CD14-positive monocyte (primary cell): ENCODE measurements around the gene ZMYND10. TPM values are rescaled to one million over a fixed set of nuclear protein-coding genes. Genes with fewer than 3 reads are reported as not detected.

Source experiments
- DNase-seq, 3 donors: peaks; one replicate each; pipeline ENCODE4 v3.0.0-alpha.2; 2011 to 2022
- H2AFZ ChIP-seq: 2 replicates; pipeline ENCODE4 v1.6.0; 2012; ENCODE audit warnings: mild to moderate bottlenecking, low read depth, low read length, inconsistent platforms; ENCODE audit not compliant: insufficient read depth, poor library complexity, severe bottlenecking
- H3K27ac ChIP-seq, 2 donors: 1 replicate in 1 of 2; 2 replicates in 1 of 2; pipeline ENCODE4 v1.5.1; 2012 to 2013; ENCODE audit warnings: low read length in 2 of 2, control low read depth in 1 of 2, inconsistent platforms in 1 of 2, low read depth in 1 of 2, mild to moderate bottlenecking in 1 of 2
- H3K27me3 ChIP-seq, 2 donors: one replicate each; pipeline versions ENCODE4 v1.6.0 to v1.6.1; 2011 to 2013; ENCODE audit warnings: low read length in 2 of 2; ENCODE audit not compliant: control insufficient read depth in 2 of 2, insufficient read depth in 2 of 2
- H3K36me3 ChIP-seq, 2 donors: replicated peaks in 1 of 2; 1 replicate in 1 of 2; 2 replicates in 1 of 2; pipeline versions ENCODE4 v1.5.1 to v1.6.1; 2012 to 2013; ENCODE audit warnings: low read length in 2 of 2, control low read depth in 1 of 2, inconsistent platforms in 1 of 2, mild to moderate bottlenecking in 1 of 2; ENCODE audit not compliant: insufficient read depth in 2 of 2, control insufficient read depth in 1 of 2
- H3K4me1 ChIP-seq, 2 donors: 1 replicate in 1 of 2; 2 replicates in 1 of 2; pipeline versions ENCODE4 v1.5.1 to v1.6.1; 2012 to 2013; ENCODE audit warnings: low read length in 2 of 2, control low read depth in 1 of 2, inconsistent platforms in 1 of 2, mild to moderate bottlenecking in 1 of 2, moderate library complexity in 1 of 2; ENCODE audit not compliant: insufficient read depth in 2 of 2, control insufficient read depth in 1 of 2
- H3K4me2 ChIP-seq: replicated peaks from 2 replicates; pipeline ENCODE3; 2012; ENCODE audit warnings: low read length, moderate library complexity, mild to moderate bottlenecking; ENCODE audit not compliant: poor library complexity, severe bottlenecking; ENCODE audit errors: extremely low read depth
- H3K4me3 ChIP-seq, 3 experiments: fragments of 200-600 bp in 1 of 3; sonication (generic) in 1 of 3; replicated peaks in 1 of 3; 1 replicate in 2 of 3; 2 replicates in 1 of 3; pipeline ENCODE4 v1.5.1; 2011 to 2013; ENCODE audit warnings: low read length in 3 of 3, mild to moderate bottlenecking in 3 of 3, control low read depth in 2 of 3, low read depth in 2 of 3, inconsistent platforms in 1 of 3, moderate library complexity in 1 of 3
- H3K79me2 ChIP-seq: 2 replicates; pipeline ENCODE4 v1.6.0; 2012; ENCODE audit warnings: mild to moderate bottlenecking, control low read depth, inconsistent platforms, low read length, moderate library complexity; ENCODE audit not compliant: insufficient read depth
- H3K9ac ChIP-seq: 2 replicates; pipeline ENCODE4 v1.6.0; 2017; ENCODE audit warnings: low read length, mild to moderate bottlenecking; ENCODE audit not compliant: insufficient read depth, poor library complexity, severe bottlenecking
- H3K9me3 ChIP-seq, 2 donors: replicated peaks in 1 of 2; 1 replicate in 1 of 2; 2 replicates in 1 of 2; pipeline versions ENCODE4 v1.5.1 to v1.6.1; 2012 to 2013; ENCODE audit warnings: low read length in 2 of 2, control low read depth in 1 of 2; ENCODE audit not compliant: control insufficient read depth in 1 of 2, insufficient read depth in 1 of 2
- H4K20me1 ChIP-seq: 2 replicates; pipeline ENCODE4 v1.6.0; 2012; ENCODE audit warnings: mild to moderate bottlenecking, low read length, control low read depth, moderate library complexity; ENCODE audit not compliant: insufficient read depth
- H3K27ac Mint-ChIP-seq, 7 donors: one replicate each; pipeline ENCODE4 v1.8.0; 2020; ENCODE audit warnings: mild to moderate bottlenecking in 7 of 7, mixed read lengths in 7 of 7, moderate library complexity in 6 of 7, inconsistent platforms in 2 of 7
- H3K27me3 Mint-ChIP-seq, 3 donors: one replicate each; pipeline ENCODE4 v1.8.0; 2021 to 2022; ENCODE audit warnings: low read depth in 3 of 3, mild to moderate bottlenecking in 3 of 3, mixed read lengths in 3 of 3, moderate library complexity in 3 of 3, inconsistent platforms in 1 of 3
- H3K36me3 Mint-ChIP-seq, 2 donors: one replicate each; pipeline ENCODE4 v1.8.0; 2020; ENCODE audit warnings: mixed read lengths in 2 of 2, inconsistent platforms in 1 of 2, mild to moderate bottlenecking in 1 of 2
- H3K4me1 Mint-ChIP-seq: one replicate; pipeline ENCODE4 v1.8.0; 2020; ENCODE audit warnings: mild to moderate bottlenecking, mixed read lengths
- H3K4me3 Mint-ChIP-seq, 2 donors: one replicate each; pipeline ENCODE4 v1.8.0; 2020; ENCODE audit warnings: mild to moderate bottlenecking in 2 of 2, mixed read lengths in 2 of 2, moderate library complexity in 1 of 2
- H3K9me3 Mint-ChIP-seq, 7 donors: one replicate each; pipeline ENCODE4 v1.8.0; 2020 to 2022; ENCODE audit warnings: mixed read lengths in 7 of 7, mild to moderate bottlenecking in 6 of 7, moderate library complexity in 6 of 7, inconsistent platforms in 2 of 7
- WGBS: methylation state at CpG from one replicate; pipeline ENCODE4 v1.1.5; 2013; ENCODE audit warnings: missing lambda C conversion rate; ENCODE audit not compliant: insufficient coverage; 5-methylcytosine and 5-hydroxymethylcytosine counted together
- intact Hi-C, 2 donors: fragments of 100-400 bp; cut with micrococcal nuclease; formaldehyde crosslinking; loops; one replicate each; pipeline versions ENCODE4 v1.15.0 to v1.15.1; 2023
- polyA plus RNA-seq, 3 donors: library from polyadenylated mRNA; depleted of rRNA in 1 of 3; unstranded in 2 of 3; stranded (reverse) in 1 of 3; fragments of 300-500 nt in 2 of 3; fragments of >200 nt in 1 of 3; fragmentation: Illumina TruSeq in 2 of 3; gene quantifications; 1 replicate in 2 of 3; 2 replicates in 1 of 3; pipeline ENCODE4 v1.2.3, GENCODE V29; 2012 to 2021
- TF ChIP-seq, protein P1 (sequence below): fragments of 200-600 bp; IDR thresholded peaks from one replicate; pipeline ENCODE4 v1.8.0; 2022; ENCODE audit warnings: antibody characterized with exemption, mild to moderate bottlenecking

The ZMYND10 gene
- polyA plus RNA-seq, 3 donors, result 0.12 to 1.7 (median 0.19) TPM

DNA sequence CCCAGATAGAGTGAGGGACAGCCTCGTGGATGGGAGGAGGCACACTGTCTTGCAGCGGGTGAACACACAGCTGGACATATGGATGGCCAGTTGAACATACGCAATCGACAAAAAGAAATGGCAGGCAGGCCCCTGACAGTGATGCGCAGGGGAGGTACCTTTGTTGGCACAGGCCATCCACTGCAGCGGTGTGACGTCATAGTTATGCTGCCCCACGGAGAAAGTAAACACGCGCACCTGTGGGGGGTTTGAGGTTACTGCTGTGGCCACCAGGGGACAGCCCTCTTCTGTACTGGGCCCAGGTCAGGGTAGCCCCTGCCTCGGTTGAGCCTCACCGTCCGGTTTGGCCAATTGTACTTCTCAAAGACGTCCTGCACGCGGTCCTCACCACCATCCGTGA is 33.2 kb upstream of the ZMYND10 start:
- Mint-ChIP-seq H3K36me3 (no peaks in the 10 kb centered on the region), H3K4me3 (no peak overlapping the region), H3K9me3 (no peaks in the 10 kb centered on the region), H3K4me1 (no peaks in the 10 kb centered on the region), H3K27ac (no peak overlapping the region), H3K27me3 (peaks cover 0 to 4% (median 0%) of the 10 kb centered on the region in 3 donors)
- no peaks in the 10 kb centered on the region for H4K20me1 ChIP-seq
- WGBS, result 95% methylated on average over 13 of the region's 17 CpGs
- H3K27me3 ChIP-seq, result no peaks in the 10 kb centered on the region
- no peaks in the 10 kb centered on the region for H3K9me3 ChIP-seq
- TF ChIP-seq, protein P1, sequence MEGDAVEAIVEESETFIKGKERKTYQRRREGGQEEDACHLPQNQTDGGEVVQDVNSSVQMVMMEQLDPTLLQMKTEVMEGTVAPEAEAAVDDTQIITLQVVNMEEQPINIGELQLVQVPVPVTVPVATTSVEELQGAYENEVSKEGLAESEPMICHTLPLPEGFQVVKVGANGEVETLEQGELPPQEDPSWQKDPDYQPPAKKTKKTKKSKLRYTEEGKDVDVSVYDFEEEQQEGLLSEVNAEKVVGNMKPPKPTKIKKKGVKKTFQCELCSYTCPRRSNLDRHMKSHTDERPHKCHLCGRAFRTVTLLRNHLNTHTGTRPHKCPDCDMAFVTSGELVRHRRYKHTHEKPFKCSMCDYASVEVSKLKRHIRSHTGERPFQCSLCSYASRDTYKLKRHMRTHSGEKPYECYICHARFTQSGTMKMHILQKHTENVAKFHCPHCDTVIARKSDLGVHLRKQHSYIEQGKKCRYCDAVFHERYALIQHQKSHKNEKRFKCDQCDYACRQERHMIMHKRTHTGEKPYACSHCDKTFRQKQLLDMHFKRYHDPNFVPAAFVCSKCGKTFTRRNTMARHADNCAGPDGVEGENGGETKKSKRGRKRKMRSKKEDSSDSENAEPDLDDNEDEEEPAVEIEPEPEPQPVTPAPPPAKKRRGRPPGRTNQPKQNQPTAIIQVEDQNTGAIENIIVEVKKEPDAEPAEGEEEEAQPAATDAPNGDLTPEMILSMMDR, result no peak
- intact Hi-C loops, result no loop called here
- no peak overlapping the region for H2AFZ ChIP-seq
- DNase-seq, result no peak
- no peak overlapping the region for H3K27ac ChIP-seq
- H3K79me2 ChIP-seq, result no peaks in the 10 kb centered on the region
- H3K9ac ChIP-seq, result no peak overlapping the region
- no peak overlapping the region for H3K4me2 ChIP-seq
- H3K4me3 ChIP-seq, result no peak overlapping the region
- H3K36me3 ChIP-seq, result no peaks in the 10 kb centered on the region
- no peaks in the 10 kb centered on the region for H3K4me1 ChIP-seq

DNA sequence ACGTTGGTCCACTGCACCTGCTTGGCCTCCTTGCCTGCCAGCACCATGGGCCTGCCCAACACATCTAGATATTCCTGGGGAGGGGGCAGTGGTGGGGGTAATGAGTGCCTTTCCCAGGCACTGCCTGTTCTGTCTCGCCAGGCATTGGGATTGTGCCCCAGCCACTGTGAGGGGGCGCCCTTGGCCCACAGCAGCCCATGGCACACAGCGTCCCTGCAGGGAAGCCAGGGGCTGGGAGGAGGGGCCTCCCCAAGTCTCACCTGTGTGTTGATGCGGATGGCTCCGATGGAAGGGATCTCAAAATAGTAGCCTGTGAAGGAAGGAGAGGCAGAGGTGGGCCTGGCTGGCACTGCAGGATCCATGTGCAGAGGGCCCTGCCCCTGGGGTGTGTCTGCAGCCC is 32.5 kb upstream of the ZMYND10 start:
- DNase-seq, result no peak
- H3K4me1 ChIP-seq, result no peaks in the 10 kb centered on the region
- TF ChIP-seq, protein P1, result no peak
- Mint-ChIP-seq H3K36me3 (no peaks in the 10 kb centered on the region), H3K4me1 (no peaks in the 10 kb centered on the region), H3K9me3 (no peaks in the 10 kb centered on the region), H3K4me3 (no peak overlapping the region), H3K27ac (no peak overlapping the region), H3K27me3 (peaks cover 0 to 4% (median 0%) of the 10 kb centered on the region in 3 donors)
- no peak overlapping the region for H3K4me2 ChIP-seq
- no peaks in the 10 kb centered on the region for H3K79me2 ChIP-seq
- no peaks in the 10 kb centered on the region for H3K9me3 ChIP-seq
- H2AFZ ChIP-seq, result no peak overlapping the region
- H3K36me3 ChIP-seq, result no peaks in the 10 kb centered on the region
- intact Hi-C loops, result no loop called here
- H3K9ac ChIP-seq, result no peak overlapping the region
- no peak overlapping the region for H3K4me3 ChIP-seq
- WGBS, result 80% methylated on average over 2 of the region's 6 CpGs
- H3K27ac ChIP-seq, result no peak overlapping the region
- H4K20me1 ChIP-seq, result no peaks in the 10 kb centered on the region
- no peaks in the 10 kb centered on the region for H3K27me3 ChIP-seq
